Activated naive CD4-positive, alpha-beta T cell treated with anti-CD3 and anti-CD28 coated beads, Interleukin-2, amount 10 ng/mL, durations not matched to agents 7 days and 5 days (primary cell): Measurements from ENCODE around the gene STX1B.

Experiments
- CTCF ChIA-PET: fragments of 350-600 bp; sonication (Branson Sonifier 250); formaldehyde crosslinking; loops from one replicate; lab custom pipeline; 2021; ENCODE audit warnings: antibody characterized with exemption; lab: Charles Lee
- DNase-seq: peaks from one replicate; pipeline ENCODE4 v3.0.0-alpha.2; 2020
- H3K27ac Mint-ChIP-seq: one replicate; pipeline ENCODE4 v1.8.0; 2021; ENCODE audit warnings: mild to moderate bottlenecking, moderate library complexity, mixed read lengths
- H3K27me3 Mint-ChIP-seq: one replicate; pipeline ENCODE4 v1.8.0; 2021; ENCODE audit warnings: mild to moderate bottlenecking, mixed read lengths
- H3K36me3 Mint-ChIP-seq: one replicate; pipeline ENCODE4 v1.8.0; 2021; ENCODE audit warnings: mixed read lengths
- H3K4me1 Mint-ChIP-seq: one replicate; pipeline ENCODE4 v1.8.0; 2021; ENCODE audit warnings: mixed read lengths
- H3K4me3 Mint-ChIP-seq: one replicate; pipeline ENCODE4 v1.8.0; 2021; ENCODE audit warnings: mild to moderate bottlenecking, moderate library complexity, mixed read lengths
- H3K9me3 Mint-ChIP-seq: one replicate; pipeline ENCODE4 v1.8.0; 2021; ENCODE audit warnings: mixed read lengths

The STX1B gene

DNA sequence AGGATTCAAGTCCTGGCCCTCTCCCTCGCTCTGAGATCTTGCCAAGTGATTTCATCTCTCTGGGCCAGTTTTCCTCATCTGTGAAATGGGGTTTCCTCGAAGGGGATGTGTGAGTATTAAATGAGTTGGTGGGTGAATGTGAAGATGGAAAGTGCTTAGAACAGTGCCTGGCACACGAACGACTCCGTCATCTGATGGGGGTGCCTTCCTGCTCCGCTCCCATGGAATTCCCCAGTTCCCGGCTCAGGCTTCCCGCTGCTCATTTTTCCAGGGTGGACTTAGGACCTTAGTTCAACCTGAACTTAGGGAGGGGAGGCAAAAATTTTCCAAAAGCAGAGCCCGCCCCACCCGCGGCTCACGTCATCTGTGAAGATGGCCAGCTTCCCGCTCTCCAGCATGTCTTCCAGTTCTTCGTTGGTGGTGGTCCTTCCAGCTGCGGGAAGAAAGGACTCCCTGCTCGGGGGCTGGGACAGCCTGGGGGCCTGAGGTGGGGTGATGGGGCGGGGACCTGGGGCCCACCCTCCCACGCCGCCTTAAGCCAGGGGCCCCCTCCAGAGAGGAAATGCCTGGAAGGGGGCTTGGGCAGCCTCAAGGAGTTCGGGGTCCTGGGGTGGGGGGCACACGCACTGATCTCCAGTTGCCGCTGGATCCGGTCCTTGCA, 14.0 kb downstream of the STX1B start:
- Mint-ChIP-seq H3K27me3 (peaks cover 48% of the 10 kb centered on the region), H3K27ac (peak overlapping the region; percentile 4), H3K4me3 (peak overlapping the region; percentile 74), H3K4me1 (peaks cover 17% of the 10 kb centered on the region), H3K36me3 (no peaks in the 10 kb centered on the region), H3K9me3 (no peaks in the 10 kb centered on the region)
- DNase-seq = no peak
- CTCF ChIA-PET = interaction anchor here (1.0 to 1.1 kb wide), 2 partner anchors 12 to 79 kb away, joined by 3 read pairs; partner anchors contain the start of gene HSD3B7

DNA sequence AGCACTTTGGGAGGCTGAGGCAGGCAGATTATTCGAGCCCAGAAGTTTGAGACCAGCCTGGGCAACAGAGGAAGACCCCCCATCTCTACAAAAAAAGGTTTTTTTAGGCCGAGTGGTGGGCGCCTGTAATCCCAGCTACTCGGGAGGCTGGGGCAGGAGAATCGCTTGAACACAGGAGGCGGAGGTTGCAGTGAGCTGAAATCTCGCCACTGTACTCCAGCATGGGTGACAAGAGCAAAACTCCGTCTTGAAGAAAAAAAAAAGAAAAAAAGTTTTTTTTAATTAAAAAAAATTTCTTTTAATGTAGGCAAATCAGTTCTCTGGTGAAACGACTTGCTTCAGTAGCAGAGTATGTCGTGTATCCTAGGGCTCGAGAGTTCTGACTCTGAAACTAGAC, 14.5 kb downstream of the STX1B start:
- H3K36me3 Mint-ChIP-seq = no peaks in the 10 kb centered on the region
- H3K27me3 Mint-ChIP-seq = peaks cover 45% of the 10 kb centered on the region
- no peaks in the 10 kb centered on the region for H3K9me3 Mint-ChIP-seq
- peaks cover 20% of the 10 kb centered on the region for H3K4me1 Mint-ChIP-seq
- peak overlapping the region; percentile 74 for H3K4me3 Mint-ChIP-seq
- no peak overlapping the region for H3K27ac Mint-ChIP-seq
- no peak for DNase-seq
- CTCF ChIA-PET = interaction anchor here (1.1 kb wide), 1 partner anchor 11 kb away, joined by 3 read pairs; the partner anchor contains the start of gene HSD3B7

DNA sequence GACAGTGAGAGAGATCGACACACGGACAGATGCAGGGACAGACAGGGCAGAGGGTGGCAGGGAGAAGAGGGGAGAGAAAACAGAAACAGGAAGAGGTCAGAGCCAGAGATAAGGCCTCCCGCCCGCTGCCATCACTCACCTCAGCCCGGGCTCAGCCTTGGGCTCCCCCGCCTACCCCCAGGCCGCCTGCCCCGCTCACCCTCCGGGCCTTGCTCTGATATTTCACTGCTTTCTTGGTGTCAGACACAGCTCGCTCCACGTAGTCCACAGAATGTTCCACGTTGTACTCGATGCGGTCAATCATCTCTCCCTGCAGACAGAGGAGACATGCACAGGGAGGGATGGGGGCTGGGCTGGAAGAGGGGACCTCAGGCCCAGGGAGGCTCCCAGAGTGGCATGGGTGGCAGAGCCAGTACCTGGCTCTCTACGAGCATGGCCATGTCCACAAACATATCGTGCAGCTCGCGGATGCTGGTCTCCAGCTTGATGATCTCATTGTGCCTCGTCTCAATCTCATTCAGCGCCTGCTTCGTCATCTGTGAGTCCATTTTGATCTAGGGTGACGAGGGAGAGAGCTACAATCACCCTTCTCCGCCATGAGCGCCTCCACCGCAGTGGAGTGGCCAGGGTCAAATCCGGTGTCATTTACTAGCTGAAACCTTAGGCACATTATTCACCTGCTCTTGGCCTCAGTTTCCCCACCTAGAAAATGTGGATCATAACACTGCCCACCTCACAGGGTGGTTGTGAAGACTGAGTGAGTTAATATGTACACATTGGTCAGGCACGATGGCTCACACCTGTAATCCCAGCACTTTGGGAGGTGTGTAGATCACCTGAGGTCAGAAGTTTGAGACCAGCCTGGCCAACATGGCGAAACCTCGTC, 17.3 kb downstream of the STX1B start:
- no peaks in the 10 kb centered on the region for H3K9me3 Mint-ChIP-seq
- H3K27me3 Mint-ChIP-seq = peaks cover 22% of the 10 kb centered on the region
- no peak overlapping the region for H3K27ac Mint-ChIP-seq
- H3K36me3 Mint-ChIP-seq = no peaks in the 10 kb centered on the region
- H3K4me1 Mint-ChIP-seq = peaks cover 20% of the 10 kb centered on the region
- no peak overlapping the region for H3K4me3 Mint-ChIP-seq
- CTCF ChIA-PET = interaction anchor here (2.0 kb wide), 1 partner anchor 8 kb away, joined by 9 read pairs; the partner anchor contains the start of gene HSD3B7
- DNase-seq = no peak

DNA sequence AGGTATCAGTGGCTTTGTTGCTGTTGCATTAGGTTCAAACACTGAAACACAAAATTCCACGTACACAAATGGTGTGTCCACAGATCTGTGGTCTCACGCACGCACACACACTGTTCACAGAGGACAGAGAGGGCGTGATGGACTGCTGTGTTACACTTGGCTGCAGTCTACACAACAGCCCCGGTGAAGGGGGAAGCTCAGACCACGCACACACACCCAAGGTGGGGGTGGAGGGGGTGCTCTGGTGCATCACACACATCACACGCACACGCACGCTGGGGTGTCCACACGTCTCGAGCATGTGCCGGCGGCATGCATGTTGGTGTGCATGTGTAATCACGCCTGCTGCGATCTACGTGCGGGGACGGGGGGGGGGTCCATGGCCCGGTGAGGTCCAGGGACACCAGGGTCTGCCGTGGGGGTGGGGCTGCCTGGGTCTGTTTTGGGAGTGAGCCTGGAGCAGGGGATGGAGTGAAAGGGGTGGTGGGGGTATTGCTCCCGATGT, 18.1 kb downstream of the STX1B start:
- H3K36me3 Mint-ChIP-seq = no peaks in the 10 kb centered on the region
- H3K4me3 Mint-ChIP-seq = no peak overlapping the region
- CTCF ChIA-PET = no interaction called here
- H3K27ac Mint-ChIP-seq = no peak overlapping the region
- no peaks in the 10 kb centered on the region for H3K9me3 Mint-ChIP-seq
- H3K27me3 Mint-ChIP-seq = peaks cover 13% of the 10 kb centered on the region
- peaks cover 17% of the 10 kb centered on the region for H3K4me1 Mint-ChIP-seq
- DNase-seq = no peak

DNA sequence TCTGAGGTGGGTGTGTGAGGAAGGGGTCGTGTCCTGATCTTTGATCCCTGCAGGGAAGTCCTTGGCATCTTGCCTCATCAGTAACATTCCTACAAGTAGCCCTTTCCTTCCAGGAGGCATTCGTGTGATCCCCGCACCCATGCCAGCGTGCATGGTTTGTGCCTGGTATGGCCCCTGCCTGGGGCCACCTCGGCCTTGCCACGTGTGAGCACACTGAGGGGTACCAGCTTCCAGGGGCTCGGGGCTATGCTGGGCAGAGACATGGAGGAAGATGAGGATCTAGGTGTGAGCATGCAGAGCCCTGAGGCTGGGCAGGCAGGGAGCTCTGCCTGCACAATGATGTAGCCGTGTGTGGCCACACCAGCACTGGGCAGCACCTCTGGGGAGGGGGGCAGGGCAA, 19.4 kb downstream of the STX1B start:
- Mint-ChIP-seq H3K27ac (no peak overlapping the region), H3K9me3 (no peaks in the 10 kb centered on the region), H3K4me3 (no peak overlapping the region), H3K36me3 (no peaks in the 10 kb centered on the region), H3K27me3 (peaks cover under 1% of the 10 kb centered on the region), H3K4me1 (peaks cover 12% of the 10 kb centered on the region)
- CTCF ChIA-PET = no interaction called here
- no peak for DNase-seq

DNA sequence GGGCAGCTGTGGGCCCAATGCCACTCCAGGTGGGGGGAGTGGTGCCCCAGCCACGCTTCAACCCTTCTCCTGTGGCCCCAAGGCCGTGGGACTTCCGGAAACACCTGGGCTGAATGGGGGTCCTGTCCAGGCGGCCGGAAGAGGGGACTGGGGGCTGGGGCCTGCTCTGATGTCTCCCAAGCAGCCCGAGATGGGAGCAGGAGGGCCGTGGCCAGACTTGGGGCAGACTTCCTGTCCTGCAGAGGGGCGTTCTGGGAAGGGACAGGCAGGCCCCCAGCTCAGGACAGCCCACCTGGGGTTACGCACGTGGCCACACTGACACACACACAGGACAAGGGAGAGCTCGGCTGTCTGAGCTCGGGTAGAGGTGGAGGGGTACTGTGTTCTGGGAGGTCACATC, 20.3 kb downstream of the STX1B start:
- Mint-ChIP-seq H3K27ac (no peak overlapping the region), H3K4me3 (no peak overlapping the region), H3K36me3 (no peaks in the 10 kb centered on the region), H3K4me1 (peaks cover 16% of the 10 kb centered on the region), H3K9me3 (no peaks in the 10 kb centered on the region), H3K27me3 (no peaks in the 10 kb centered on the region)
- DNase-seq = no peak
- CTCF ChIA-PET = no interaction called here

DNA sequence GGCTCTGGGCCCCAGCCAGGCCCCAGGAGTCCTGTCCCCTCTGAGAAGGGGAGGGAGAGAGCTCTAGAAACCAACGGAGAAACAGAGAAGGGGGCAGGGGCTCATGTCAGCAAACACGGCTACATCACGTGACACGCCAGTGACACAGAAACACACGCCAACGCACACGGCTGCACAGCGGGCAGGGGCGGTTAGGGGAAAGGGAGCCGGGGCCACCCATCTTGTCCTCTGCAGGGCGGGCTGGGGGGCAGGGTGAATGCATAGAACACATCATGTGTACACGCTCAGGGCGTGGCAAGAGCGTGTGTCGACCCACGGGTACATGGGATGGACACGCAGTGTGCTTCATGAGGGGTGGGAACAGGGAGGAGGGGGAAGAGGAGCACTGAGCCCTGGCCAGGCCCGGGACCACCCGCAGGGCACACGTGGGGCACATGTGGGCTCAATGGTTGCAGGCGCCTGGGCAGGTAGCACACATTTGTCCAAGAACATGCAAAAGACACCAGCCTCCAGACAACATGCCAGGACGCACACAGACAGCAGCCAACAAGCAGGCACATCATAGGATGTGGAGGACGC, 20.9 kb downstream of the STX1B start:
- Mint-ChIP-seq H3K4me3 (no peak overlapping the region), H3K36me3 (no peaks in the 10 kb centered on the region), H3K4me1 (peaks cover 18% of the 10 kb centered on the region), H3K27ac (no peak overlapping the region), H3K9me3 (no peaks in the 10 kb centered on the region), H3K27me3 (no peaks in the 10 kb centered on the region)
- CTCF ChIA-PET = no interaction called here
- DNase-seq = no peak

DNA sequence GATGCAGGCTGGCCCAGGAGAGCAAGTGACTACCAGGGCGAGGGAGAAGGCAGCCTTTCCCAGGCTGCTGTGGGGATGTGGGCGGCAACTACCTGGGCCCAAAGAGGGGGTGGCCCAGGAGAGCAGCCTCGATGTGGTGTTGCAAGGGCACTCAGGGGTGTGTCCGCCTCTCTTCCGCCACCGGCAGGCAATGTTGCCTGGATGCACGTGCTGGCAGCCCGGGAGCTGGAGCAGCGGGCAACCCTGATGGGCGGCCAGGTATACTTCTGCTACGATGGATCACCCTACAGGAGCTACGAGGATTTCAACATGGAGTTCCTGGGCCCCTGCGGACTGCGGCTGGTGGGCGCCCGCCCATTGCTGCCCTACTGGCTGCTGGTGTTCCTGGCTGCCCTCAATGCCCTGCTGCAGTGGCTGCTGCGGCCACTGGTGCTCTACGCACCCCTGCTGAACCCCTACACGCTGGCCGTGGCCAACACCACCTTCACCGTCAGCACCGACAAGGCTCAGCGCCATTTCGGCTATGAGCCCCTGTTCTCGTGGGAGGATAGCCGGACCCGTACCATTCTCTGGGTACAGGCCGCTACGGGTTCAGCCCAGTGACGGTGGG, 22.8 kb downstream of the STX1B start:
- Mint-ChIP-seq H3K9me3 (no peaks in the 10 kb centered on the region), H3K36me3 (peaks cover 4% of the 10 kb centered on the region), H3K4me1 (peaks cover 15% of the 10 kb centered on the region), H3K4me3 (no peak overlapping the region), H3K27me3 (no peaks in the 10 kb centered on the region), H3K27ac (no peak overlapping the region)
- CTCF ChIA-PET = no interaction called here
- DNase-seq = no peak

DNA sequence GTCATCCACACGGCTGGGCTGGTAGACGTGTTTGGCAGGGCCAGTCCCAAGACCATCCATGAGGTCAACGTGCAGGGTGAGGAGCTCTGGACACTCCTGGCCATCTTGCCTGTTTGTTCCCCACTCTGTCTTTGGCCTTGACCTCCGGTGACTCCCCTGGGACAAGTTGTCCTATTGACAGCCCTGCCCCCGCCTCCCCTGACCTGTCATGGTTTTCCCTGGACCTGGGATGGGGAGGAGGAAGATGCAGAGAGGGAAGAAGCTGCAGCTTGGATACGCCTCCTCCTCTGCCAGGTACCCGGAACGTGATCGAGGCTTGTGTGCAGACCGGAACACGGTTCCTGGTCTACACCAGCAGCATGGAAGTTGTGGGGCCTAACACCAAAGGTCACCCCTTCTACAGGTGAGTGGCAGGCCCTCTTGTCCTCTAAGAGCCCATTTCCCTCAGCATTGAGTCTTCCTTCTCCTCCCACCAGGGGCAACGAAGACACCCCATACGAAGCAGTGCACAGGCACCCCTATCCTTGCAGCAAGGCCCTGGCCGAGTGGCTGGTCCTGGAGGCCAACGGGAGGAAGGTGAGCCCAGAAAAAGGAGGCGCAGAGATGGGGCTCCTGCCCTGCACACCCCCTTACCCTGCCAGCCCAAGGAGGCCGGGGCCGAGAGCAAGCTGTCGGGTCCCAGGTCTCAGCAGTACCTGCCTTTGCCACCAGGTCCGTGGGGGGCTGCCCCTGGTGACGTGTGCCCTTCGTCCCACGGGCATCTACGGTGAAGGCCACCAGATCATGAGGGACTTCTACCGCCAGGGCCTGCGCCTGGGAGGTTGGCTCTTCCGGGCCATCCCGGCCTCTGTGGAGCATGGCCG, 24.1 kb downstream of the STX1B start:
- Mint-ChIP-seq H3K9me3 (no peaks in the 10 kb centered on the region), H3K4me1 (peaks cover 14% of the 10 kb centered on the region), H3K36me3 (peaks cover 13% of the 10 kb centered on the region), H3K27ac (no peak overlapping the region), H3K27me3 (no peaks in the 10 kb centered on the region), H3K4me3 (no peak overlapping the region)
- CTCF ChIA-PET = interaction anchor here (0.8 to 2.3 kb wide), 12 partner anchors 16 to 882 kb away, joined by 3 to 18 read pairs (median 4); partner anchors contain the start of gene VKORC1
- DNase-seq = no peak

DNA sequence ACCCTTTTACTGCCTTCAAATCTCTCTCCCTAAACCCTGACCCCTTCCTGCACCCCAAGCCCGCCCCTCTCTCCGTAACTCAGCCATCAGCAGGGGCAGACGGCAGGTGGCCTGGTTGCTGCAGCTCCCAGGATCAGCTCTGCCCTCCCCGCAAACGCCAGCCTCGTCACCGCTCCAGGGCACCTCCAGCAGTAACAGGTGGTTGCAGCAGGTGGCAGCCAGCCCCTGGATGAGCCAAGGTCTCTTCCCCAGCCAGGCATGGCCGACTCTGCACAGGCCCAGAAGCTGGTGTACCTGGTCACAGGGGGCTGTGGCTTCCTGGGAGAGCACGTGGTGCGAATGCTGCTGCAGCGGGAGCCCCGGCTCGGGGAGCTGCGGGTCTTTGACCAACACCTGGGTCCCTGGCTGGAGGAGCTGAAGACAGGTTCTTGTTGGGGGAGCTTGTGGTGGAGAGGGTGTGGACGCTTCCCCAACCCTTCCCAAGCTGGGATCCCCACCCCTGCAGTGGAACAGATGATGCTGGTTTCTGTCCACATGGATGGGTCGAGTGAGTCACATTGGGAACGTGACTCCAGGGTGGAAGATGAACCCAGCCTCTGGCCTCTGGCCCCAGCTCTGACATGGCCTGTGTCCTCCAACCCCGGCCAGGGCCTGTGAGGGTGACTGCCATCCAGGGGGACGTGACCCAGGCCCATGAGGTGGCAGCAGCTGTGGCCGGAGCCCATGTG, 24.9 kb downstream of the STX1B start:
- no peaks in the 10 kb centered on the region for H3K27me3 Mint-ChIP-seq
- no peak overlapping the region for H3K27ac Mint-ChIP-seq
- H3K9me3 Mint-ChIP-seq = no peaks in the 10 kb centered on the region
- peaks cover 19% of the 10 kb centered on the region for H3K36me3 Mint-ChIP-seq
- CTCF ChIA-PET = interaction anchor here (0.8 to 2.3 kb wide), 25 partner anchors 8 to 883 kb away, joined by 3 to 18 read pairs (median 4); partner anchors contain the start of gene VKORC1
- peak; percentile 30 for DNase-seq
- peak overlapping the region; percentile 38 for H3K4me3 Mint-ChIP-seq
- peaks cover 11% of the 10 kb centered on the region for H3K4me1 Mint-ChIP-seq

DNA sequence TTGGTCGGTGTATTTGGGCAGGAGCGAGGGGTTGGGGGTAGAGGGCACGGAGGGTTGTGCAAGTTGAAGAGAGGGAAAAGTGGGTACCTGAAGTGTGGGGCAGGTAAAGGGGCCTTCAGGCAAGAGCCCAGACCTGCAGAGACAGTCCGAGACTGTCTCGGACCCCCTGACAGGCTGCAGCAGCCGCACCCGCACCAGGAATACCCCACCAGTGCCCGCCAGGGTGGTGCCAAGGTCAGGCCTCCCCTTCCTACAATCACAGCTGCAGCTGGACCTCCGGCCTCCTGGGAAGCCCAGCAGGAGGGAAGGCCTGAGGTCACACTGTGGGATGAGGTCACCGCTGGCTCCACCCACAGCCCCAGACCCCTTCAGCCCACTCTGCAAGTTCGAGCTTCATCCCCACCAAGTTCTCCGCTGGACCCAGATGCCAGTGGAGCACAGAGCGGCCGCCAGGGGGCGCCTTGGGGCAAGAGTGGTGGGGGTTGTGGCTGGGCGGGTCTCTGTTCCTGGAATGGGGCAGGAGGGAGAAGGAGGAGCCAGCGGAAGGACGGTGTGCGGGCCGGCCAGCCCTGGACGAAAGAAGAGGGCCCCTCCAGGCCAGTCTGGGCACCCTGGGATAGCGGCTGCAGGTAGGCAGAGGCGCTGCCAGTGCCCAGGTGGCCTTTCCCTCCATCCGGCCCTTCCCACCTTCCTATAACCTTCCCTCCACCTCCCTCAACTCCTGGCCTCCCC, 25.6 kb downstream of the STX1B start, which contains the start of gene HSD3B7:
Gene HSD3B7, plus strand, starts transcription at position 539 of the 732 bp plus-strand sequence. CDS start 452 bp downstream, outside the sequence.
- H3K4me1 Mint-ChIP-seq = peaks cover 11% of the 10 kb centered on the region
- no peaks in the 10 kb centered on the region for H3K9me3 Mint-ChIP-seq
- peaks cover 24% of the 10 kb centered on the region for H3K36me3 Mint-ChIP-seq
- CTCF ChIA-PET = interaction anchor here (0.6 to 2.3 kb wide), 29 partner anchors 9 to 884 kb away, joined by 3 to 18 read pairs (median 4); partner anchors contain the start of genes VKORC1 and ZNF843
- no peaks in the 10 kb centered on the region for H3K27me3 Mint-ChIP-seq
- peak; percentile 88 for DNase-seq
- H3K4me3 Mint-ChIP-seq = peak within 1 kb of the TSS; percentile 38
- H3K27ac Mint-ChIP-seq = peak within 1 kb of the TSS; percentile 45
